ENCODE results near the gene RNU11. TPM values are rescaled to one million over a fixed set of nuclear protein-coding genes. Genes with fewer than 3 reads are reported as not detected.
A peak's percentile ranks its signal among the peaks of the same experiment; 100 is the strongest.

The RNU11 gene
- total RNA-seq = not detected

GRCh38 chr1:28648474-28649198 lies at the start of gene RNU11:
TSS of gene RNU11 (plus strand) at chr1:28648600.
- no peaks in the 10 kb centered on the region for H3K36me3 Mint-ChIP-seq

GRCh38 chr1:28601696-28602095 lies 46.7 kb upstream of the RNU11 start:
- ATAC-seq (ENCODE audit: low read depth) = no peak
- Mint-ChIP-seq H3K4me3 (no peak overlapping the region), H3K9me3 (no peaks in the 10 kb centered on the region), H3K27ac (no peak overlapping the region), H3K4me1 (peaks cover 8% of the 10 kb centered on the region), H3K36me3 (peaks cover 6% of the 10 kb centered on the region), H3K27me3 (no peaks in the 10 kb centered on the region)
- no peak for DNase-seq
- POLR2A ChIA-PET = interaction anchor here (1.0 kb wide), 1 partner anchor 41 kb away, joined by 3 read pairs; the partner anchor contains the start of gene TAF12

More at GRCh38 chr1:28648474-28649198, at the start of gene RNU11:
- peak; percentile 75 for DNase-seq
- Mint-ChIP-seq H3K27ac (peak within 1 kb of the TSS; percentile 98), H3K9me3 (no peaks in the 10 kb centered on the region), H3K4me3 (peak within 1 kb of the TSS; percentile 87), H3K4me1 (peaks cover 21% of the 10 kb centered on the region), H3K27me3 (no peaks in the 10 kb centered on the region)
- ATAC-seq (ENCODE audit: low read depth) = peak; percentile 82
- POLR2A ChIA-PET = interaction anchor here (0.5 to 3.1 kb wide), 47 partner anchors 8 to 993 kb away, joined by 3 to 175 read pairs (median 5); partner anchors contain the start of genes ATP5IF1, EPB41, GMEB1 and RCC1

- Mint-ChIP-seq H3K4me3 (no peak overlapping the region), H3K27me3 (no peaks in the 10 kb centered on the region), H3K36me3 (peaks cover 6% of the 10 kb centered on the region), H3K9me3 (no peaks in the 10 kb centered on the region), H3K4me1 (peaks cover 8% of the 10 kb centered on the region), H3K27ac (no peak overlapping the region)
- no peak for DNase-seq
- no peak for ATAC-seq (ENCODE audit: low read depth)
- POLR2A ChIA-PET = interaction anchor here (0.7 to 1.4 kb wide), 4 partner anchors 21 to 86 kb away, joined by 3 to 4 read pairs (median 3); partner anchors contain the start of gene TAF12
These were observed 45.6 kb upstream of the RNU11 start for GRCh38 chr1:28602536-28603439.

- ATAC-seq (ENCODE audit: low read depth) (no peak), DNase-seq (no peak)
- Mint-ChIP-seq H3K4me3 (no peak overlapping the region), H3K36me3 (peaks cover 6% of the 10 kb centered on the region), H3K4me1 (peaks cover 4% of the 10 kb centered on the region), H3K27ac (no peak overlapping the region), H3K9me3 (no peaks in the 10 kb centered on the region), H3K27me3 (no peaks in the 10 kb centered on the region)
- POLR2A ChIA-PET = no interaction called here
These were observed 44.0 kb upstream of the RNU11 start for GRCh38 chr1:28604411-28604810.

- no peak for ATAC-seq (ENCODE audit: low read depth)
- Mint-ChIP-seq H3K4me3 (no peak overlapping the region), H3K4me1 (peaks cover 4% of the 10 kb centered on the region)
These were observed 43.4 kb upstream of the RNU11 start for GRCh38 chr1:28604962-28605361.

GRCh38 chr1:28606771-28607170 lies 41.6 kb upstream of the RNU11 start:
- Mint-ChIP-seq H3K27ac (no peak overlapping the region), H3K4me1 (peaks cover 1% of the 10 kb centered on the region), H3K4me3 (no peak overlapping the region), H3K9me3 (no peaks in the 10 kb centered on the region), H3K36me3 (peaks cover 7% of the 10 kb centered on the region), H3K27me3 (no peaks in the 10 kb centered on the region)
- POLR2A ChIA-PET = interaction anchor here (0.6 kb wide), 1 partner anchor 242 kb away, joined by 3 read pairs; no protein-coding TSS in a partner anchor
- no peak for ATAC-seq (ENCODE audit: low read depth)
- DNase-seq = no peak

More at GRCh38 chr1:28604962-28605361, 43.4 kb upstream of the RNU11 start:
- POLR2A ChIA-PET = no interaction called here
- Mint-ChIP-seq H3K27me3 (no peaks in the 10 kb centered on the region), H3K27ac (no peak overlapping the region), H3K36me3 (peaks cover 6% of the 10 kb centered on the region), H3K9me3 (no peaks in the 10 kb centered on the region)
- no peak for DNase-seq

GRCh38 chr1:28613175-28613574 lies 35.2 kb upstream of the RNU11 start:
- H3K27me3 Mint-ChIP-seq = no peaks in the 10 kb centered on the region
- POLR2A ChIA-PET = no interaction called here

GRCh38 chr1:28631713-28632112 lies 16.7 kb upstream of the RNU11 start:
- ATAC-seq (ENCODE audit: low read depth) = no peak
- no peaks in the 10 kb centered on the region for H3K9me3 Mint-ChIP-seq
- POLR2A ChIA-PET = interaction anchor here (1.0 kb wide), 1 partner anchor 11 kb away, joined by 3 read pairs; the partner anchor contains the start of gene TAF12

More at GRCh38 chr1:28613175-28613574, 35.2 kb upstream of the RNU11 start:
- H3K27ac Mint-ChIP-seq = no peak overlapping the region
- ATAC-seq (ENCODE audit: low read depth) = no peak
- DNase-seq = no peak
- peaks cover 11% of the 10 kb centered on the region for H3K36me3 Mint-ChIP-seq
- H3K4me3 Mint-ChIP-seq = no peak overlapping the region
- no peaks in the 10 kb centered on the region for H3K9me3 Mint-ChIP-seq
- H3K4me1 Mint-ChIP-seq = no peaks in the 10 kb centered on the region

GRCh38 chr1:28632560-28632959 lies 15.8 kb upstream of the RNU11 start:
- ATAC-seq (ENCODE audit: low read depth) = no peak
- Mint-ChIP-seq H3K36me3 (peaks cover 7% of the 10 kb centered on the region), H3K27me3 (no peaks in the 10 kb centered on the region), H3K4me1 (peaks cover 4% of the 10 kb centered on the region), H3K9me3 (no peaks in the 10 kb centered on the region), H3K4me3 (no peak overlapping the region), H3K27ac (no peak overlapping the region)
- no peak for DNase-seq
- POLR2A ChIA-PET = interaction anchor here (0.7 kb wide), 2 partner anchors 16 to 119 kb away, joined by 3 to 4 read pairs; no protein-coding TSS in a partner anchor

More at GRCh38 chr1:28631713-28632112, 16.7 kb upstream of the RNU11 start:
- no peak for DNase-seq
- Mint-ChIP-seq H3K4me3 (no peak overlapping the region), H3K4me1 (peaks cover 4% of the 10 kb centered on the region), H3K27me3 (no peaks in the 10 kb centered on the region), H3K36me3 (peaks cover 7% of the 10 kb centered on the region), H3K27ac (no peak overlapping the region)

GRCh38 chr1:28640766-28641165 lies 7.6 kb upstream of the RNU11 start:
- Mint-ChIP-seq H3K4me3 (peak overlapping the region; percentile 98), H3K4me1 (peaks cover 29% of the 10 kb centered on the region), H3K27me3 (no peaks in the 10 kb centered on the region), H3K9me3 (no peaks in the 10 kb centered on the region), H3K27ac (no peak overlapping the region), H3K36me3 (peaks cover 3% of the 10 kb centered on the region)
- ATAC-seq (ENCODE audit: low read depth) = no peak
- POLR2A ChIA-PET = interaction anchor here (1.0 to 4.6 kb wide), 5 partner anchors 8 to 236 kb away, joined by 3 to 52 read pairs (median 6); partner anchors contain the start of genes RNU11 and YTHDF2
- no peak for DNase-seq

GRCh38 chr1:28642056-28642846 lies 6.1 kb upstream of the RNU11 start:
- H3K36me3 Mint-ChIP-seq = peaks cover 3% of the 10 kb centered on the region
- H3K4me3 Mint-ChIP-seq = peak overlapping the region; percentile 98
- POLR2A ChIA-PET = interaction anchor here (0.6 to 4.6 kb wide), 26 partner anchors 11 to 539 kb away, joined by 3 to 85 read pairs (median 4); partner anchors contain the start of genes EPB41, GMEB1, MED18 and RCC1
- no peaks in the 10 kb centered on the region for H3K9me3 Mint-ChIP-seq
- H3K4me1 Mint-ChIP-seq = peaks cover 31% of the 10 kb centered on the region
- no peak for DNase-seq
- H3K27me3 Mint-ChIP-seq = no peaks in the 10 kb centered on the region
- peak; percentile 16 for ATAC-seq (ENCODE audit: low read depth)
- H3K27ac Mint-ChIP-seq = peak overlapping the region; percentile 99

- peaks cover 37% of the 10 kb centered on the region for H3K4me1 Mint-ChIP-seq
- H3K36me3 Mint-ChIP-seq = peaks cover 3% of the 10 kb centered on the region
- H3K4me3 Mint-ChIP-seq = peak within 1 kb of the TSS; percentile 98
- H3K9me3 Mint-ChIP-seq = no peaks in the 10 kb centered on the region
- peak within 1 kb of the TSS; percentile 99 for H3K27ac Mint-ChIP-seq
- peak; percentile 86 for ATAC-seq (ENCODE audit: low read depth)
- no peaks in the 10 kb centered on the region for H3K27me3 Mint-ChIP-seq
- DNase-seq = peak; percentile 90
- POLR2A ChIA-PET = interaction anchor here (0.6 to 4.6 kb wide), 34 partner anchors 11 to 870 kb away, joined by 3 to 85 read pairs (median 4); partner anchors contain the start of genes EPB41, GMEB1, MED18 and RCC1
These were observed 5.4 kb upstream of the RNU11 start, which contains the start of gene TAF12 for GRCh38 chr1:28642847-28643635. TSS of gene TAF12 (minus strand) at chr1:28643067. CDS start at chr1:28622081, 20,986 bp downstream.
